Neural cell (in vitro differentiated cells): Measurements from ENCODE around the gene UCMA.

ENCODE experiments used
- CTCF ChIP-seq: fragments of 450-650 bp; IDR thresholded peaks from 2 replicates; pipeline ENCODE4 v1.5.1; 2014; ENCODE audit warnings: antibody characterized with exemption, mild to moderate bottlenecking, moderate library complexity; ENCODE audit not compliant: poor library complexity, severe bottlenecking
- POLR2AphosphoS5 ChIP-seq: IDR thresholded peaks from 2 replicates; pipeline ENCODE4 v1.6.1; 2012
- RAD21 ChIP-seq: fragments of 450-650 bp; conservative IDR thresholded peaks from 2 replicates; pipeline ENCODE4 v1.6.1; 2014; ENCODE audit warnings: antibody characterized with exemption, mild to moderate bottlenecking, moderate library complexity
- SMC3 ChIP-seq: fragments of 450-650 bp; conservative IDR thresholded peaks from 2 replicates; pipeline ENCODE4 v1.6.1; 2014; ENCODE audit warnings: antibody characterized with exemption, mild to moderate bottlenecking, moderate library complexity; ENCODE audit not compliant: poor library complexity

- TF ChIP-seq CTCF (no peak), POLR2AphosphoS5 (no peak), RAD21 (no peak), SMC3 (no peak)
Observed at GRCh38 chr10:13187135-13187534, 47.0 kb downstream of the UCMA start.
